Thoracic aorta (tissue), 2 donors: ENCODE data around the gene SYK. TPM values are rescaled to one million over a fixed set of nuclear protein-coding genes. Genes with fewer than 3 reads are reported as not detected.
"Not testable (repeated sequence)": the region's sequence is repeated elsewhere in the genome, so short reads cannot be mapped to it uniquely, and the experiment has no call there.

ENCODE experiments used
- ATAC-seq: fragments of 150-250 bp; one replicate; pipeline ENCODE4 v1.8.0; 2017; ENCODE audit warnings: low read depth; ENCODE audit not compliant: insufficient number of reproducible peaks, low FRiP score
- DNase-seq: peaks from one replicate; pipeline ENCODE4 v3.0.0-alpha.2; 2020; ENCODE audit warnings: low spot score
- H3K27ac ChIP-seq, 2 donors: fragments of 200-600 bp; sonication (generic); 1 replicate in 1 of 2; 2 replicates in 1 of 2; pipeline ENCODE4 v1.5.1; 2016; ENCODE audit warnings: mild to moderate bottlenecking in 2 of 2, moderate library complexity in 2 of 2
- H3K27me3 ChIP-seq: fragments of 200-600 bp; sonication (generic); replicated peaks from 2 replicates; pipeline ENCODE4 v1.6.0; 2016; ENCODE audit warnings: mild to moderate bottlenecking; ENCODE audit not compliant: insufficient read depth
- H3K36me3 ChIP-seq: fragments of 200-600 bp; sonication (generic); one replicate; pipeline ENCODE4 v1.5.1; 2016
- H3K4me1 ChIP-seq, 2 donors: fragments of 200-600 bp; sonication (generic); 1 replicate in 1 of 2; 2 replicates in 1 of 2; pipeline versions ENCODE4 v1.5.1 to v1.6.0; 2016; ENCODE audit warnings: low read depth in 2 of 2, mild to moderate bottlenecking in 1 of 2; ENCODE audit not compliant: control insufficient read depth in 1 of 2
- H3K4me3 ChIP-seq: fragments of 200-600 bp; sonication (generic); 2 replicates; pipeline ENCODE4 v1.5.1; 2016; ENCODE audit warnings: mild to moderate bottlenecking
- H3K9me3 ChIP-seq: fragments of 200-600 bp; sonication (generic); 2 replicates; pipeline ENCODE4 v1.5.1; 2016
- CTCF ChIP-seq: fragments of 200-600 bp; sonication (generic); IDR thresholded peaks from one replicate; pipeline ENCODE4 v1.5.1; 2019; ENCODE audit warnings: antibody characterized with exemption
- total RNA-seq, 2 donors: library from RNA; depleted of rRNA; stranded (reverse); fragments of >200 nt; gene quantifications; one replicate each; pipeline versions ENCODE4 v1.1.0 to v1.2.3, GENCODE V29; 2016

SYK gene
- total RNA-seq, 2 donors from 2014 or later = 18.1 to 23.3 TPM

GRCh38 chr9:90880669-90881068 is 79.0 kb downstream of the SYK start:
- ATAC-seq = no peak
- no peak for DNase-seq
- no peak for TF ChIP-seq CTCF
- H3K27me3 ChIP-seq = no peaks in the 10 kb centered on the region
- H3K36me3 ChIP-seq = no peaks in the 10 kb centered on the region
- H3K4me1 ChIP-seq = no peaks in the 10 kb centered on the region
- no peaks in the 10 kb centered on the region for H3K9me3 ChIP-seq
- H3K27ac ChIP-seq = no peak overlapping the region
- no peak overlapping the region for H3K4me3 ChIP-seq

GRCh38 chr9:90881648-90882047 is 80.0 kb downstream of the SYK start:
- no peak for DNase-seq
- Histone ChIP-seq H3K36me3 (no peaks in the 10 kb centered on the region), H3K9me3 (no peaks in the 10 kb centered on the region), H3K4me3 (no peak overlapping the region), H3K27ac (no peak overlapping the region), H3K27me3 (no peaks in the 10 kb centered on the region), H3K4me1 (no peaks in the 10 kb centered on the region)
- no peak for TF ChIP-seq CTCF
- no peak for ATAC-seq

- Histone ChIP-seq H3K9me3 (no peaks in the 10 kb centered on the region), H3K4me1 (no peaks in the 10 kb centered on the region), H3K36me3 (no peaks in the 10 kb centered on the region), H3K27ac (no peak overlapping the region), H3K27me3 (no peaks in the 10 kb centered on the region), H3K4me3 (no peak overlapping the region)
- TF ChIP-seq CTCF = no peak
- ATAC-seq = no peak
- no peak for DNase-seq
Observed at GRCh38 chr9:90882991-90883600, 81.5 kb downstream of the SYK start.

GRCh38 chr9:90883661-90884060 is 82.0 kb downstream of the SYK start:
- no peak for ATAC-seq
- no peak for TF ChIP-seq CTCF

GRCh38 chr9:90884178-90884577 is 82.6 kb downstream of the SYK start:
- H3K4me3 ChIP-seq = no peak overlapping the region
- no peak overlapping the region for H3K27ac ChIP-seq
- H3K4me1 ChIP-seq = no peaks in the 10 kb centered on the region
- H3K36me3 ChIP-seq = no peaks in the 10 kb centered on the region
- ATAC-seq = no peak
- no peak for DNase-seq
- H3K27me3 ChIP-seq = no peaks in the 10 kb centered on the region
- no peak for TF ChIP-seq CTCF
- H3K9me3 ChIP-seq = no peaks in the 10 kb centered on the region

More at GRCh38 chr9:90883661-90884060, 82.0 kb downstream of the SYK start:
- Histone ChIP-seq H3K9me3 (no peaks in the 10 kb centered on the region), H3K27ac (no peak overlapping the region), H3K36me3 (no peaks in the 10 kb centered on the region), H3K4me1 (no peaks in the 10 kb centered on the region), H3K27me3 (no peaks in the 10 kb centered on the region), H3K4me3 (no peak overlapping the region)
- DNase-seq = no peak

- not testable (repeated sequence) for H3K27me3 ChIP-seq, H3K4me1 ChIP-seq, DNase-seq, ATAC-seq, H3K9me3 ChIP-seq, H3K27ac ChIP-seq, H3K36me3 ChIP-seq, H3K4me3 ChIP-seq
Observed at GRCh38 chr9:90886868-90887267, 85.2 kb downstream of the SYK start.
